Cardiac ventricle fibroblast (primary cell): Measurements from ENCODE around the gene SF3B5. TPM values are rescaled to one million over a fixed set of nuclear protein-coding genes. Genes with fewer than 3 reads are reported as not detected.

Experiments
- total RNA-seq: library from RNA; depleted of rRNA; stranded (reverse); fragments of >200 nt; gene quantifications from 2 replicates; pipeline ENCODE4 v1.2.3, GENCODE V29; 2015

SF3B5 gene
- 112 and 158 TPM in 2 replicates for total RNA-seq

GRCh38 chr6:144095134-144096002, at the start of gene SF3B5:
Gene SF3B5, minus strand, starts transcription at chr6:144095573. Its CDS starts 76 bp downstream, at chr6:144095497.

Other genes starting within 250 kb of the SF3B5 start
- 0.31 TPM in 1 of 2 replicates, not detected in the other for gene ZC2HC1B, start 231.1 kb downstream of the SF3B5 start, total RNA-seq
- 51.2 and 55.1 TPM in 2 replicates for gene PLAGL1, start 87.3 kb downstream of the SF3B5 start, total RNA-seq
- not detected in 2 replicates for gene STX11, start 54.9 kb upstream of the SF3B5 start, total RNA-seq
- gene UTRN, start 189.8 kb upstream of the SF3B5 start, total RNA-seq, result 27.2 and 54.8 TPM in 2 replicates